Natural killer cell (primary cell): ENCODE measurements around the gene LGMN. TPM values are rescaled to one million over a fixed set of nuclear protein-coding genes. Genes with fewer than 3 reads are reported as not detected.

Experiments used
- ATAC-seq, 3 donors: fragments of 150-1000 bp in 2 of 3; fragments of 200-7000 bp in 1 of 3; cut with Tn5 transposase; 1 replicate in 1 of 3; 2 replicates in 2 of 3; pipeline ENCODE4 v1.10.0; 2021; ENCODE audit warnings: mild to moderate bottlenecking in 2 of 3, moderate library complexity in 2 of 3
- DNase-seq, 2 donors: peaks; one replicate each; pipeline versions ENCODE4 v3.0.0 to v3.0.0-alpha.2; 2013 to 2021; ENCODE audit warnings: mixed read lengths in 1 of 2
- H3K27ac ChIP-seq: one replicate; pipeline ENCODE4 v1.5.1; 2013; ENCODE audit warnings: mild to moderate bottlenecking, low read length
- H3K27me3 ChIP-seq: one replicate; pipeline ENCODE4 v1.6.1; 2013; ENCODE audit warnings: low read length; ENCODE audit not compliant: control insufficient read depth, insufficient read depth
- H3K36me3 ChIP-seq: one replicate; pipeline ENCODE4 v1.6.1; 2013; ENCODE audit warnings: low read length; ENCODE audit not compliant: control insufficient read depth, insufficient read depth
- H3K4me1 ChIP-seq: one replicate; pipeline ENCODE4 v1.6.1; 2013; ENCODE audit warnings: low read length; ENCODE audit not compliant: control insufficient read depth, insufficient read depth
- H3K4me3 ChIP-seq: one replicate; pipeline ENCODE4 v1.5.1; 2013; ENCODE audit warnings: low read length
- H3K9me3 ChIP-seq: one replicate; pipeline ENCODE4 v1.6.1; 2013; ENCODE audit warnings: low read length; ENCODE audit not compliant: control insufficient read depth, insufficient read depth
- H3K27ac Mint-ChIP-seq, 2 donors: one replicate each; pipeline ENCODE4 v1.8.0; 2022; ENCODE audit warnings: mild to moderate bottlenecking in 2 of 2, mixed read lengths in 2 of 2, moderate library complexity in 1 of 2
- H3K27me3 Mint-ChIP-seq, 2 donors: one replicate each; pipeline ENCODE4 v1.8.0; 2022; ENCODE audit warnings: low read depth in 2 of 2, mixed read lengths in 2 of 2
- H3K36me3 Mint-ChIP-seq: one replicate; pipeline ENCODE4 v1.8.0; 2022; ENCODE audit warnings: mixed read lengths
- H3K4me1 Mint-ChIP-seq, 2 donors: one replicate each; pipeline ENCODE4 v1.8.0; 2022; ENCODE audit warnings: mixed read lengths in 2 of 2
- H3K4me3 Mint-ChIP-seq: one replicate; pipeline ENCODE4 v1.8.0; 2022; ENCODE audit warnings: mild to moderate bottlenecking, moderate library complexity, mixed read lengths
- H3K9me3 Mint-ChIP-seq, 2 donors: one replicate each; pipeline ENCODE4 v1.8.0; 2022; ENCODE audit warnings: mixed read lengths in 2 of 2
- WGBS: methylation state at CpG from one replicate; pipeline ENCODE4 v1.1.7; 2013; ENCODE audit warnings: missing lambda C conversion rate; ENCODE audit not compliant: insufficient coverage; 5-methylcytosine and 5-hydroxymethylcytosine counted together
- intact Hi-C: fragments of 100-400 bp; cut with micrococcal nuclease; formaldehyde crosslinking; loops from one replicate; pipeline ENCODE4 v1.14.2; 2022
- total RNA-seq, 4 donors: library from RNA; stranded (reverse); fragments of 120-200 nt in 1 of 4; gene quantifications; one replicate each; pipeline versions ENCODE4 v1.2.3 to v1.2.4, GENCODE V29; 2013 to 2022
- TF ChIP-seq, protein P1 (sequence below): fragments of 200-600 bp; IDR thresholded peaks from one replicate; pipeline ENCODE4 v1.8.0; 2022; ENCODE audit warnings: antibody characterized with exemption

Gene LGMN
- total RNA-seq, 3 donors from 2014 or later (not counting 1 experiment from before 2014, with no cell fraction given): 0.39 to 6.1 (median 2.5) TPM

GRCh38 chr14:92787554-92787953, 39.1 kb upstream of the LGMN start:
- ATAC-seq: no peak
- intact Hi-C loops: no loop called here
- no peak overlapping the region for H3K27ac ChIP-seq
- H3K4me3 Mint-ChIP-seq: no peak overlapping the region
- no peaks in the 10 kb centered on the region for H3K27me3 ChIP-seq
- no peaks in the 10 kb centered on the region for H3K36me3 ChIP-seq
- H3K4me1 Mint-ChIP-seq: no peaks in the 10 kb centered on the region
- TF ChIP-seq, protein P1, sequence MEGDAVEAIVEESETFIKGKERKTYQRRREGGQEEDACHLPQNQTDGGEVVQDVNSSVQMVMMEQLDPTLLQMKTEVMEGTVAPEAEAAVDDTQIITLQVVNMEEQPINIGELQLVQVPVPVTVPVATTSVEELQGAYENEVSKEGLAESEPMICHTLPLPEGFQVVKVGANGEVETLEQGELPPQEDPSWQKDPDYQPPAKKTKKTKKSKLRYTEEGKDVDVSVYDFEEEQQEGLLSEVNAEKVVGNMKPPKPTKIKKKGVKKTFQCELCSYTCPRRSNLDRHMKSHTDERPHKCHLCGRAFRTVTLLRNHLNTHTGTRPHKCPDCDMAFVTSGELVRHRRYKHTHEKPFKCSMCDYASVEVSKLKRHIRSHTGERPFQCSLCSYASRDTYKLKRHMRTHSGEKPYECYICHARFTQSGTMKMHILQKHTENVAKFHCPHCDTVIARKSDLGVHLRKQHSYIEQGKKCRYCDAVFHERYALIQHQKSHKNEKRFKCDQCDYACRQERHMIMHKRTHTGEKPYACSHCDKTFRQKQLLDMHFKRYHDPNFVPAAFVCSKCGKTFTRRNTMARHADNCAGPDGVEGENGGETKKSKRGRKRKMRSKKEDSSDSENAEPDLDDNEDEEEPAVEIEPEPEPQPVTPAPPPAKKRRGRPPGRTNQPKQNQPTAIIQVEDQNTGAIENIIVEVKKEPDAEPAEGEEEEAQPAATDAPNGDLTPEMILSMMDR: no peak
- H3K9me3 Mint-ChIP-seq: peaks cover 7 to 9% of the 10 kb centered on the region in 2 donors
- H3K27ac Mint-ChIP-seq: no peak overlapping the region
- no peak for DNase-seq
- H3K4me3 ChIP-seq: no peak overlapping the region
- 83% methylated on average over 1 of the region's 2 CpGs for WGBS
- H3K36me3 Mint-ChIP-seq: peaks cover 19% of the 10 kb centered on the region
- peaks cover 3 to 27% of the 10 kb centered on the region in 2 donors for H3K27me3 Mint-ChIP-seq
- no peaks in the 10 kb centered on the region for H3K4me1 ChIP-seq
- H3K9me3 ChIP-seq: peaks cover 2% of the 10 kb centered on the region

GRCh38 chr14:92786427-92786756, 38.0 kb upstream of the LGMN start:
- H3K36me3 Mint-ChIP-seq: peaks cover 19% of the 10 kb centered on the region
- peaks cover 3 to 18% of the 10 kb centered on the region in 2 donors for H3K27me3 Mint-ChIP-seq
- no peak overlapping the region for H3K27ac Mint-ChIP-seq
- intact Hi-C loops: no loop called here
- ATAC-seq (no peak), DNase-seq (no peak)
- H3K36me3 ChIP-seq: no peaks in the 10 kb centered on the region
- H3K4me1 ChIP-seq: no peaks in the 10 kb centered on the region
- no peak overlapping the region for H3K4me3 Mint-ChIP-seq
- TF ChIP-seq, protein P1: no peak
- no CpG with 5 or more reads among the region's 1 CpG for WGBS
- H3K4me3 ChIP-seq: no peak overlapping the region
- H3K4me1 Mint-ChIP-seq: no peaks in the 10 kb centered on the region
- H3K9me3 ChIP-seq: peaks cover 2% of the 10 kb centered on the region
- H3K9me3 Mint-ChIP-seq: peaks cover 7 to 9% of the 10 kb centered on the region in 2 donors
- no peak overlapping the region for H3K27ac ChIP-seq
- no peaks in the 10 kb centered on the region for H3K27me3 ChIP-seq

GRCh38 chr14:92785667-92786426, 37.4 kb upstream of the LGMN start:
- H3K27me3 ChIP-seq: no peaks in the 10 kb centered on the region
- ATAC-seq: no peak

More at GRCh38 chr14:92785667-92786426, 37.4 kb upstream of the LGMN start:
- TF ChIP-seq, protein P1: no peak
- H3K4me1 ChIP-seq: no peaks in the 10 kb centered on the region
- Mint-ChIP-seq H3K4me1 (no peaks in the 10 kb centered on the region), H3K9me3 (peaks cover 7 to 9% of the 10 kb centered on the region in 2 donors), H3K4me3 (no peak overlapping the region), H3K27me3 (peaks cover 3 to 17% of the 10 kb centered on the region in 2 donors), H3K36me3 (peaks cover 19% of the 10 kb centered on the region), H3K27ac (no peak overlapping the region)
- no peaks in the 10 kb centered on the region for H3K36me3 ChIP-seq
- H3K27ac ChIP-seq: no peak overlapping the region
- H3K4me3 ChIP-seq: no peak overlapping the region
- WGBS: 70% methylated on average over 6 of the region's 6 CpGs
- DNase-seq: no peak
- H3K9me3 ChIP-seq: peaks cover 2% of the 10 kb centered on the region
- intact Hi-C loops: loop anchor here (2.0 kb wide), 2 partner anchors 99 to 651 kb away; no protein-coding TSS in a partner anchor
